22Rv1 (cell line): ENCODE data around the gene MXRA7.

ENCODE experiments used
- CTCF ChIP-seq: fragments of 450-650 bp; IDR thresholded peaks from 2 replicates; pipeline ENCODE4 v1.5.1; 2017; ENCODE audit warnings: mild to moderate bottlenecking
- ZFX ChIP-seq: fragments of 450-650 bp; IDR thresholded peaks from 2 replicates; pipeline ENCODE4 v1.6.1; 2017; ENCODE audit warnings: antibody characterized with exemption, borderline replicate concordance

GRCh38 chr17:76638263-76638662 lies 72.5 kb downstream of the MXRA7 start:
- no peak for TF ChIP-seq CTCF
- no peak for TF ChIP-seq ZFX
